ENCODE data around the gene SPTB.

GRCh38 chr14:64816221-64816783 lies 63.4 kb downstream of the SPTB start:
- TF ChIP-seq CTCF (conservative IDR thresholded peaks at IDR 0.05; ENCODE audit: low read depth, low read length) (no peak), EZH2 (IDR thresholded peaks at IDR 0.05; ENCODE audit: low read length, unreplicated experiment) (no peak), EZH2phosphoT487 (IDR thresholded peaks at IDR 0.05; ENCODE audit: borderline replicate concordance, low read length) (no peak)

Data from PC-3 (cell line).